Progenitor cell of endocrine pancreas (in vitro differentiated cells): ENCODE results near the gene ATXN7L1. TPM values are rescaled to one million over a fixed set of nuclear protein-coding genes. Genes with fewer than 3 reads are reported as not detected.

Source experiments
- DNase-seq: peaks from one replicate; pipeline ENCODE4 v3.0.0; 2021; ENCODE audit warnings: low spot score; ENCODE audit not compliant: unreplicated experiment
- H3K27ac Mint-ChIP-seq: 2 replicates; pipeline ENCODE4 v1.8.0; 2021; ENCODE audit warnings: mild to moderate bottlenecking, moderate library complexity, mixed read lengths
- H3K27me3 Mint-ChIP-seq: 2 replicates; pipeline ENCODE4 v1.8.0; 2021; ENCODE audit warnings: mixed read lengths
- H3K36me3 Mint-ChIP-seq: 2 replicates; pipeline ENCODE4 v1.8.0; 2022; ENCODE audit warnings: mixed read lengths; ENCODE audit not compliant: insufficient read depth
- H3K4me1 Mint-ChIP-seq: 2 replicates; pipeline ENCODE4 v1.8.0; 2021; ENCODE audit warnings: low read depth, mixed read lengths
- H3K4me3 Mint-ChIP-seq: 2 replicates; pipeline ENCODE4 v1.8.0; 2021; ENCODE audit warnings: low read depth, mild to moderate bottlenecking, moderate library complexity, mixed read lengths
- H3K9me3 Mint-ChIP-seq: 2 replicates; pipeline ENCODE4 v1.8.0; 2021; ENCODE audit warnings: low read depth, mixed read lengths
- CTCF ChIP-seq: fragments of 200-600 bp; sonication (generic); IDR thresholded peaks from one replicate; pipeline ENCODE4 v1.5.0; 2021; ENCODE audit warnings: antibody characterized with exemption, mild to moderate bottlenecking; ENCODE audit not compliant: unreplicated experiment
- total RNA-seq: library from RNA; stranded (reverse); gene quantifications from 2 replicates; pipeline ENCODE4 v1.2.1, GENCODE V29; 2021

Gene ATXN7L1
- total RNA-seq, 1 donor from 2014 or later = 18.3 TPM

GRCh38 chr7:105652359-105652993 is 223.9 kb downstream of the ATXN7L1 start:
- Mint-ChIP-seq H3K9me3 (no peaks in the 10 kb centered on the region), H3K4me3 (no peak overlapping the region), H3K36me3 (peaks cover 4% of the 10 kb centered on the region), H3K4me1 (peaks cover 28% of the 10 kb centered on the region), H3K27me3 (peaks cover 8% of the 10 kb centered on the region), H3K27ac (no peak overlapping the region)
- TF ChIP-seq CTCF = peak; percentile 84
- DNase-seq = peak; percentile 64

GRCh38 chr7:105651798-105652197 is 224.6 kb downstream of the ATXN7L1 start:
- Mint-ChIP-seq H3K4me3 (no peak overlapping the region), H3K27me3 (peaks cover 8% of the 10 kb centered on the region), H3K9me3 (no peaks in the 10 kb centered on the region), H3K27ac (no peak overlapping the region), H3K4me1 (peaks cover 30% of the 10 kb centered on the region), H3K36me3 (peaks cover 3% of the 10 kb centered on the region)
- no peak for TF ChIP-seq CTCF
- DNase-seq = no peak

- Mint-ChIP-seq H3K4me3 (no peak overlapping the region), H3K9me3 (no peaks in the 10 kb centered on the region), H3K36me3 (peaks cover 3% of the 10 kb centered on the region), H3K27ac (no peak overlapping the region), H3K4me1 (peaks cover 30% of the 10 kb centered on the region), H3K27me3 (peaks cover 8% of the 10 kb centered on the region)
- no peak for DNase-seq
- TF ChIP-seq CTCF = no peak
Observed at GRCh38 chr7:105650382-105650970, 225.9 kb downstream of the ATXN7L1 start.

GRCh38 chr7:105649727-105650381 is 226.5 kb downstream of the ATXN7L1 start:
- no peak overlapping the region for H3K27ac Mint-ChIP-seq
- peaks cover 2% of the 10 kb centered on the region for H3K36me3 Mint-ChIP-seq
- no peak for TF ChIP-seq CTCF
- H3K27me3 Mint-ChIP-seq = peaks cover 8% of the 10 kb centered on the region
- no peak overlapping the region for H3K4me3 Mint-ChIP-seq
- H3K4me1 Mint-ChIP-seq = peaks cover 30% of the 10 kb centered on the region
- no peak for DNase-seq
- no peaks in the 10 kb centered on the region for H3K9me3 Mint-ChIP-seq

- Mint-ChIP-seq H3K4me1 (peaks cover 30% of the 10 kb centered on the region), H3K27ac (peak overlapping the region; percentile 86), H3K9me3 (no peaks in the 10 kb centered on the region), H3K27me3 (peaks cover 12% of the 10 kb centered on the region), H3K4me3 (no peak overlapping the region), H3K36me3 (peaks cover 1% of the 10 kb centered on the region)
- no peak for TF ChIP-seq CTCF
- no peak for DNase-seq
Observed at GRCh38 chr7:105648561-105649401, 227.6 kb downstream of the ATXN7L1 start.
